Measurements from ENCODE around the gene RBFA.

GRCh38 chr18:80076379-80076778 is 42.1 kb downstream of the RBFA start:
- TF ChIP-seq POLR2A (IDR thresholded peaks at IDR 0.05; ENCODE audit: low read length) (no peak), GATA1 (IDR thresholded peaks at IDR 0.05; ENCODE audit: low read depth, low read length) (no peak)

All from erythroblast (primary cell).